Measurements from ENCODE around the gene HS6ST2. TPM values are rescaled to one million over a fixed set of nuclear protein-coding genes. Genes with fewer than 3 reads are reported as not detected.

The HS6ST2 gene
- total and polyA plus RNA-seq, 4 donors, result under 0.01 to 1.4 (median 0.01) TPM; not detected in 1

DNA sequence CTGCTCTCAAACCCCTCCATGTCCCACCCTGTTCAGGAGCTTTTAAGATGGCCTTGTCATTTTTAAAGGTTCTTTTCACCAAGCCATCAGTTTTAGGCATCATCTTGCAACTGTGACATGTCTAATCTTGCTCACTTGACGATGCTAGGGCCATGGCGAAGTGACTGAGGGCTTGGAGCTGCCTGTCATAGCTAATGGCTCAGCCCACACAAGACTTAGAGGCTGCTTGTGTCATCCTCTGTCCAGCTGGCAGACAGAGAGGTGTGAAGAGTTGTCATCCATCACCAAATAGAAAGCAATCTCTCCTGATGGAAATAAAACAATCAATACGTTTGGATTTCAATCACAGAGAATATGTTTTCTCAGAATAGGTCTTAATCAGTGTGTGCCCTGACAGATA, 194.9 kb downstream of the HS6ST2 start:
- no peak overlapping the region for H3K9ac ChIP-seq (ENCODE audit: low read depth in 1 of 2, low read length in 2 of 2)
- no peaks in the 10 kb centered on the region for H3K36me3 ChIP-seq (ENCODE audit: control insufficient read depth in 4 of 4, insufficient read depth in 3 of 4, low read depth in 1 of 4, low read length in 3 of 4)
- 81% methylated on average over 3 of the region's 3 CpGs for WGBS
- TF ChIP-seq FOXA1 (IDR thresholded peaks at IDR 0.05), result no peak
- TF ChIP-seq, protein P1, sequence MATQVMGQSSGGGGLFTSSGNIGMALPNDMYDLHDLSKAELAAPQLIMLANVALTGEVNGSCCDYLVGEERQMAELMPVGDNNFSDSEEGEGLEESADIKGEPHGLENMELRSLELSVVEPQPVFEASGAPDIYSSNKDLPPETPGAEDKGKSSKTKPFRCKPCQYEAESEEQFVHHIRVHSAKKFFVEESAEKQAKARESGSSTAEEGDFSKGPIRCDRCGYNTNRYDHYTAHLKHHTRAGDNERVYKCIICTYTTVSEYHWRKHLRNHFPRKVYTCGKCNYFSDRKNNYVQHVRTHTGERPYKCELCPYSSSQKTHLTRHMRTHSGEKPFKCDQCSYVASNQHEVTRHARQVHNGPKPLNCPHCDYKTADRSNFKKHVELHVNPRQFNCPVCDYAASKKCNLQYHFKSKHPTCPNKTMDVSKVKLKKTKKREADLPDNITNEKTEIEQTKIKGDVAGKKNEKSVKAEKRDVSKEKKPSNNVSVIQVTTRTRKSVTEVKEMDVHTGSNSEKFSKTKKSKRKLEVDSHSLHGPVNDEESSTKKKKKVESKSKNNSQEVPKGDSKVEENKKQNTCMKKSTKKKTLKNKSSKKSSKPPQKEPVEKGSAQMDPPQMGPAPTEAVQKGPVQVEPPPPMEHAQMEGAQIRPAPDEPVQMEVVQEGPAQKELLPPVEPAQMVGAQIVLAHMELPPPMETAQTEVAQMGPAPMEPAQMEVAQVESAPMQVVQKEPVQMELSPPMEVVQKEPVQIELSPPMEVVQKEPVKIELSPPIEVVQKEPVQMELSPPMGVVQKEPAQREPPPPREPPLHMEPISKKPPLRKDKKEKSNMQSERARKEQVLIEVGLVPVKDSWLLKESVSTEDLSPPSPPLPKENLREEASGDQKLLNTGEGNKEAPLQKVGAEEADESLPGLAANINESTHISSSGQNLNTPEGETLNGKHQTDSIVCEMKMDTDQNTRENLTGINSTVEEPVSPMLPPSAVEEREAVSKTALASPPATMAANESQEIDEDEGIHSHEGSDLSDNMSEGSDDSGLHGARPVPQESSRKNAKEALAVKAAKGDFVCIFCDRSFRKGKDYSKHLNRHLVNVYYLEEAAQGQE (IDR thresholded peaks at IDR 0.05), result no peak
- TF ChIP-seq, protein P2, sequence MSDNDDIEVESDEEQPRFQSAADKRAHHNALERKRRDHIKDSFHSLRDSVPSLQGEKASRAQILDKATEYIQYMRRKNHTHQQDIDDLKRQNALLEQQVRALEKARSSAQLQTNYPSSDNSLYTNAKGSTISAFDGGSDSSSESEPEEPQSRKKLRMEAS (IDR thresholded peaks at IDR 0.05), result no peak
- TF ChIP-seq EGR1 (IDR thresholded peaks at IDR 0.05; ENCODE audit: low read depth in 2 of 2), result no peak
- TF ChIP-seq, protein P3, sequence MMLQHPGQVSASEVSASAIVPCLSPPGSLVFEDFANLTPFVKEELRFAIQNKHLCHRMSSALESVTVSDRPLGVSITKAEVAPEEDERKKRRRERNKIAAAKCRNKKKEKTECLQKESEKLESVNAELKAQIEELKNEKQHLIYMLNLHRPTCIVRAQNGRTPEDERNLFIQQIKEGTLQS (IDR thresholded peaks at IDR 0.05), result no peak
- no peak for TF ChIP-seq GABPA (IDR thresholded peaks at IDR 0.05 in 1 of 2, conservative IDR thresholded peaks at IDR 0.05 in 1 of 2)
- TF ChIP-seq FOXA2 (IDR thresholded peaks at IDR 0.05), result no peak
- TF ChIP-seq HNF4G (IDR thresholded peaks at IDR 0.05), result no peak
- no peak for TF ChIP-seq YY1 (IDR thresholded peaks at IDR 0.05)
- no peak for TF ChIP-seq JUND (IDR thresholded peaks at IDR 0.05)
- no peak for TF ChIP-seq TAF1 (conservative IDR thresholded peaks at IDR 0.05)
- TF ChIP-seq RAD21 (IDR thresholded peaks at IDR 0.05), result no peak
- no peaks in the 10 kb centered on the region for H3K9me3 ChIP-seq (ENCODE audit: control insufficient read depth in 4 of 4, low read length in 3 of 4)
- no peak for DNase-seq (ENCODE audit: low spot score)
- no peak overlapping the region for H3K27ac ChIP-seq (ENCODE audit: low read depth in 1 of 2, low read length in 2 of 2)
- H3K27me3 ChIP-seq (ENCODE audit: control insufficient read depth in 4 of 4, insufficient read depth in 4 of 4, low read length in 3 of 4), result peaks cover 0 to 9% (median 0%) of the 10 kb centered on the region in 4 donors
- H3K4me1 ChIP-seq (ENCODE audit: control insufficient read depth in 4 of 4, insufficient read depth in 4 of 4, low read length in 3 of 4), result no peaks in the 10 kb centered on the region
- H3K4me3 ChIP-seq (ENCODE audit: low read depth in 1 of 3, low read length in 3 of 3), result no peak overlapping the region

DNA sequence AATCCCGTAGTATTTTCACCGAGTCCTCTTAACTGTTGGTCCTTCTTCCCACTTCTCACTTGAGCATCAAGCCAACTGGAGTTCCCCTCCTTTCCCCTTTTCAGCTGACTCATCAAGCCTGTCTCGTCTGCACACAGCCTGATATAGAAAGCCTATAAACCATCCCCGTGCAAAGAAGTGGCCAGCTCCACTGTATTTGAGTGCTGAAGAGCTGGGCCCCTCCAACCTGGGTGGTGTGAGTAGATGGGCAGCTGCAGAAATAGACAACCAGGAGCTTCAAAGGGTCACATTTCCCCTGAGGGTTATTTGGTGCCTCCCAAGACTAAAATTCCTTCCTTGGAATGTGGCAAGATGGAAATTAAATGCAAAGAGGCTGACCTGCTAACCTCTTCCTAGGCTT, 199.7 kb downstream of the HS6ST2 start:
- H3K4me1 ChIP-seq (ENCODE audit: control insufficient read depth in 4 of 4, insufficient read depth in 4 of 4, low read length in 3 of 4), result no peaks in the 10 kb centered on the region
- H3K36me3 ChIP-seq (ENCODE audit: control insufficient read depth in 4 of 4, insufficient read depth in 3 of 4, low read depth in 1 of 4, low read length in 3 of 4), result no peaks in the 10 kb centered on the region
- H3K9ac ChIP-seq (ENCODE audit: low read depth in 1 of 2, low read length in 2 of 2), result no peak overlapping the region
- WGBS, result 65% methylated on average over 4 of the region's 4 CpGs
- H3K27ac ChIP-seq (ENCODE audit: low read depth in 1 of 2, low read length in 2 of 2), result no peak overlapping the region
- no peak for DNase-seq (ENCODE audit: low spot score)
- H3K27me3 ChIP-seq (ENCODE audit: control insufficient read depth in 4 of 4, insufficient read depth in 4 of 4, low read length in 3 of 4), result peaks cover 0 to 10% (median 0%) of the 10 kb centered on the region in 4 donors
- no peak overlapping the region for H3K4me3 ChIP-seq (ENCODE audit: low read depth in 1 of 3, low read length in 3 of 3)
- no peaks in the 10 kb centered on the region for H3K9me3 ChIP-seq (ENCODE audit: control insufficient read depth in 4 of 4, low read length in 3 of 4)
- TF ChIP-seq, protein P1 (IDR thresholded peaks at IDR 0.05), result no peak
- no peak for TF ChIP-seq JUND (IDR thresholded peaks at IDR 0.05)
